ENCODE data around the gene CMTM8. TPM values are rescaled to one million over a fixed set of nuclear protein-coding genes. Genes with fewer than 3 reads are reported as not detected.

The CMTM8 gene
- total and polyA plus RNA-seq, 2 of the 8 experiments (the other 6 are each of a cell fraction or from before 2014, with no cell fraction given): 10.5 to 22.4 TPM

DNA sequence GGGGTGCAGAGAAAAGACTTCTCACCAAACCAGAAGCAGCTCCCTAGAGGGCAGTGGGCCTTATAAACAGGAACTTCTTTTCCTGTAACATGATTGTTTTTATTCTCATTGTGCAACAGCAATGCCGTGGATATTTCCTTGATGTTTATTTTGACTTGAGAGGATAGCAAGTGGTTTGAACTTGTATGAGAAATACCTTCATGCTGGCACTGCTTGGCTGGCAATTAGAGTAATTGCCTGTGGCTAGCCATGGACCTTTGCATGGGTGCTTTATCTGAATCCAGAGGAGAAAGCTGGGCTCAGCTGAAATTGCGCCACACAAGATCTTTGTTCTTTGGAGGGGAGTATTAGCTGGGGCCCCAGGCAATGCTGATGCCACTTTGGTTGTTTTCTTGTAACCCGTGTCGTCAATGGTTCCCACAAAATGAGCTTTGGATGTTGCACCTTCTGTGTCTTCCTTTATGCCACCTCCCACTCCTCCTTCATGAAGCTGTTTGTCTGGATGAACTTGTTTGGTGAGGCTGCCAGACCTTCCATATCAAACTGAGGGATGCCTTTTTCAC lies 37.9 kb downstream of the CMTM8 start:
- no peak overlapping the region for H3K9ac ChIP-seq (replicated peaks in 1 of 4; ENCODE audit: extremely low read depth in 1 of 4, low read depth in 3 of 4, low read length in 3 of 4)
- H3K4ac ChIP-seq (replicated peaks; ENCODE audit: insufficient read length, low read depth, low read length): no peak overlapping the region
- ChIA-PET CTCF (ENCODE audit: partially characterized antibody) (interaction anchor here (0.6 to 2.2 kb wide), 7 partner anchors 9 to 97 kb away, joined by 3 to 6 read pairs (median 5); no protein-coding TSS in a partner anchor), POLR2A (ENCODE audit: partially characterized antibody) (no interaction called here)
- H4K5ac ChIP-seq (ENCODE audit: insufficient read length, low read depth, low read length): no peak overlapping the region
- H3K4me1 ChIP-seq (replicated peaks in 1 of 4; ENCODE audit: control insufficient read depth in 3 of 4, insufficient read depth in 4 of 4, low read length in 3 of 4): no peaks in the 10 kb centered on the region
- no peak overlapping the region for H3K4me2 ChIP-seq (ENCODE audit: insufficient read depth in 1 of 2, low read depth in 2 of 2, low read length in 2 of 2)
- H3K23ac ChIP-seq (ENCODE audit: insufficient read length): no peak overlapping the region
- H3K36me3 ChIP-seq (ENCODE audit: control insufficient read depth in 2 of 4, insufficient read depth in 4 of 4, low read length in 3 of 4): no peaks in the 10 kb centered on the region
- no peaks in the 10 kb centered on the region for H3K23me2 ChIP-seq (ENCODE audit: low read depth, low read length)
- no peaks in the 10 kb centered on the region for H3K27me3 ChIP-seq (replicated peaks in 1 of 4; ENCODE audit: control insufficient read depth in 3 of 4, extremely low read depth in 1 of 4, insufficient read depth in 3 of 4, low read length in 3 of 4)
- no peaks in the 10 kb centered on the region for H4K20me1 ChIP-seq (replicated peaks in 1 of 2; ENCODE audit: control insufficient read depth in 1 of 2, insufficient read depth in 2 of 2, low read length in 2 of 2)
- no peak overlapping the region for H2BK5ac ChIP-seq (ENCODE audit: low read depth, low read length)
- no peak overlapping the region for H2AFZ ChIP-seq (ENCODE audit: low read length)
- no peak overlapping the region for H3K18ac ChIP-seq (ENCODE audit: extremely low read depth, low read length)
- FAIRE-seq (no peak), DNase-seq (ENCODE audit: low read depth in 1 of 2, low spot score in 2 of 2) (no peak)
- H3K14ac ChIP-seq (ENCODE audit: insufficient read length): no peak overlapping the region
- no peak overlapping the region for H3K56ac ChIP-seq (replicated peaks; ENCODE audit: insufficient read length, low read depth, low read length)
- H4K91ac ChIP-seq (replicated peaks; ENCODE audit: insufficient read length, low read length): no peak overlapping the region
- no peak overlapping the region for H3K27ac ChIP-seq (ENCODE audit: low read depth, low read length)
- H2AK5ac ChIP-seq (ENCODE audit: low read depth, low read length): no peak overlapping the region
- no peak overlapping the region for H3K4me3 ChIP-seq (ENCODE audit: extremely low read depth in 1 of 4, insufficient read depth in 2 of 4, low read depth in 3 of 4, low read length in 4 of 4)
- no peaks in the 10 kb centered on the region for H3K79me2 ChIP-seq (ENCODE audit: control insufficient read depth in 1 of 2, insufficient read depth in 2 of 2, low read length in 2 of 2)
- no peaks in the 10 kb centered on the region for H3K9me3 ChIP-seq (ENCODE audit: insufficient read depth in 2 of 2, low read depth in 1 of 2, low read length in 1 of 2)
- no peak overlapping the region for H2BK20ac ChIP-seq (ENCODE audit: low read length)
- no peak overlapping the region for H4K8ac ChIP-seq (ENCODE audit: extremely low read depth, insufficient read depth, low read length)
- H2BK120ac ChIP-seq (replicated peaks; ENCODE audit: low read depth, low read length): no peak overlapping the region
- H2BK15ac ChIP-seq (ENCODE audit: low read length): no peak overlapping the region
- 96% methylated on average over 4 of the region's 4 CpGs; no CpG with 5 or more reads in 1 of the 2 experiments for WGBS, 2 experiments (ENCODE audit: extremely low coverage in 1 of 2, insufficient coverage in 1 of 2, insufficient read length in 1 of 2, insufficient replicate concordance in 2 of 2, low coverage in 1 of 2, low lambda C conversion rate in 2 of 2, missing lambda C conversion rate in 1 of 2)
- H2BK12ac ChIP-seq (ENCODE audit: low read depth, low read length): no peak overlapping the region
- peaks cover 4% of the 10 kb centered on the region; the same call in 1 of the 2 replicates for H3K79me1 ChIP-seq (ENCODE audit: low read depth, low read length)
- TF ChIP-seq SIRT6 (IDR thresholded peaks at IDR 0.05; ENCODE audit: low read length) (no peak), SP1 (IDR thresholded peaks at IDR 0.05; ENCODE audit: low read depth, low read length) (no peak), BCL11A (IDR thresholded peaks at IDR 0.05; ENCODE audit: low read depth in 2 of 2, low read length in 2 of 2) (no peak), HDAC6 (IDR thresholded peaks at IDR 0.05; ENCODE audit: low read depth, low read length) (no peak), BACH1 (IDR thresholded peaks at IDR 0.05; ENCODE audit: low read length) (no peak), TAF7 (optimal IDR thresholded peaks at IDR 0.05; ENCODE audit: borderline replicate concordance, low read depth, low read length) (no peak), SP2 (IDR thresholded peaks at IDR 0.05; ENCODE audit: low read length) (no peak), POU5F1 (IDR thresholded peaks at IDR 0.05; ENCODE audit: low read depth, low read length) (no peak), RBBP5 (IDR thresholded peaks at IDR 0.05; ENCODE audit: borderline replicate concordance, low read depth, low read length) (no peak), RXRA (IDR thresholded peaks at IDR 0.05; ENCODE audit: insufficient read depth, low read depth, low read length) (no peak), MAX (IDR thresholded peaks at IDR 0.05) (no peak), CHD1 (IDR thresholded peaks at IDR 0.05; ENCODE audit: low read depth, low read length) (no peak)
- TF ChIP-seq, protein P1, sequence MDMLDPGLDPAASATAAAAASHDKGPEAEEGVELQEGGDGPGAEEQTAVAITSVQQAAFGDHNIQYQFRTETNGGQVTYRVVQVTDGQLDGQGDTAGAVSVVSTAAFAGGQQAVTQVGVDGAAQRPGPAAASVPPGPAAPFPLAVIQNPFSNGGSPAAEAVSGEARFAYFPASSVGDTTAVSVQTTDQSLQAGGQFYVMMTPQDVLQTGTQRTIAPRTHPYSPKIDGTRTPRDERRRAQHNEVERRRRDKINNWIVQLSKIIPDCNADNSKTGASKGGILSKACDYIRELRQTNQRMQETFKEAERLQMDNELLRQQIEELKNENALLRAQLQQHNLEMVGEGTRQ (IDR thresholded peaks at IDR 0.05; ENCODE audit: low read length): no peak
